ENCODE measurements around the gene CEACAM3.

Gene CEACAM3

DNA sequence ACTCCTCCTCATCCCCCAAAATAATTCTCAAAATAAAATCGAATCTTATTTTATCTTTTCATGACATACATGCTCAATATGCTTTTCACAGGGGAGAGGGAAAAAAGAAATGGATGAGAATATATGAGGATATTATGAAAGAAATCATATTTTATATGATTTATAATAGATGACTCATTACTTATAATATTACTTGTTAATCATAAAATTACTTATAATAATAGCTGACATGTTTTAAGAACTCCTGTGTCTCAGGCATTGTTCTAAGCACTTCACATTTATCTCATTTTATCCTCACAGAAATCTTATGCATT is 3.0 kb upstream of the CEACAM3 start:
- DNase-seq, result no peak

- DNase-seq, result peak; percentile 49
Measured at GRCh38 chr19:41795031-41795461, 1.3 kb upstream of the CEACAM3 start.

DNA sequence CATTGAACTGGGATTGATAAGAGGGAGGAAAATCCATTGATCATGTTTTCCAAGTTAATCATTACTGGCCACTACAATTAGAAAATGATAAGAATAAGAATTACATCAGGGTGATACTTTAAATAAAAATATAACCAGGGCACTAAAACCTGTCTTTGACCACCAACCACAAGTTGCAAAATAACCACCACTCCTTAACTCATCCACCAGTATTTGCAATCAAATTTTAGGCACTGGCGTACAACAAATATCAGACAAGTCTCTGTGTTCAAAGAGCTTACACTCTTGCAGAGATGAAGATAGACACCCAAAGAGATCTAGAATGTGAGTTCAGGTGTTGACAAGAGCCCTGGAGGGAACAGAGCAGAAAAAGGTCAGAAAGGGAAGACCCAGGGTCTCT is 514 bp downstream of the CEACAM3 start:
- no peak for DNase-seq

- no peak for DNase-seq
Measured at GRCh38 chr19:41799444-41800000, 3.1 kb downstream of the CEACAM3 start.

GRCh38 chr19:41801031-41801430 is 4.6 kb downstream of the CEACAM3 start:
- no peak for DNase-seq

GRCh38 chr19:41801792-41802211 is 5.4 kb downstream of the CEACAM3 start:
- DNase-seq, result no peak

GRCh38 chr19:41802770-41803169 is 6.4 kb downstream of the CEACAM3 start:
- DNase-seq, result no peak

GRCh38 chr19:41804336-41804735 is 7.9 kb downstream of the CEACAM3 start:
- no peak for DNase-seq

GRCh38 chr19:41807176-41807575 is 10.8 kb downstream of the CEACAM3 start:
- no peak for DNase-seq

- DNase-seq, result no peak
Measured at GRCh38 chr19:41808663-41809566, 12.5 kb downstream of the CEACAM3 start.

DNA sequence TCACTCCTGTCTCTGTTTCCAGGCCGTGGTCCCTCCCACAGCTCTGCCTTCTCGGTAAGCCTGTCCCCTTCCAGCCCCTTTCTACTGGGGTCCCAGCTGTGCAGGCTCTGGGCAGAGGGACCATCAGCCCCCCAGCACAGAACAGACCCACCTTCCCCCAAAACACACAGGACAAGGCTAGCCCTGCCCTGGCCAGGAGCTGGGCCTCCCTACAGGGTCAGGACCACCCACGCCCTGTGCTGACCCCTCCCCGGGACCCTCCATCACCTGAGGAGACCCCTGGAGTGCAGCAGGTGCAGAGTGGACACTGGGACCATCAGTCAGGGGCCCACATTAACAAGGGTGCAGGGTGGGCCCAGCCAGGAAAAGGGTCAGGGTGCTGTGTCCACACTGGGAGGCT is 13.9 kb downstream of the CEACAM3 start:
- no peak for DNase-seq

- no peak for DNase-seq
Measured at GRCh38 chr19:41811036-41811435, 14.6 kb downstream of the CEACAM3 start.

- no peak for DNase-seq
Measured at GRCh38 chr19:41811981-41812380, 15.6 kb downstream of the CEACAM3 start.

- DNase-seq, result no peak
Measured at GRCh38 chr19:41813911-41814310, 17.5 kb downstream of the CEACAM3 start.

GRCh38 chr19:41815301-41815700 is 18.9 kb downstream of the CEACAM3 start:
- no peak for DNase-seq

GRCh38 chr19:41816761-41817160 is 20.4 kb downstream of the CEACAM3 start:
- DNase-seq, result no peak

DNA sequence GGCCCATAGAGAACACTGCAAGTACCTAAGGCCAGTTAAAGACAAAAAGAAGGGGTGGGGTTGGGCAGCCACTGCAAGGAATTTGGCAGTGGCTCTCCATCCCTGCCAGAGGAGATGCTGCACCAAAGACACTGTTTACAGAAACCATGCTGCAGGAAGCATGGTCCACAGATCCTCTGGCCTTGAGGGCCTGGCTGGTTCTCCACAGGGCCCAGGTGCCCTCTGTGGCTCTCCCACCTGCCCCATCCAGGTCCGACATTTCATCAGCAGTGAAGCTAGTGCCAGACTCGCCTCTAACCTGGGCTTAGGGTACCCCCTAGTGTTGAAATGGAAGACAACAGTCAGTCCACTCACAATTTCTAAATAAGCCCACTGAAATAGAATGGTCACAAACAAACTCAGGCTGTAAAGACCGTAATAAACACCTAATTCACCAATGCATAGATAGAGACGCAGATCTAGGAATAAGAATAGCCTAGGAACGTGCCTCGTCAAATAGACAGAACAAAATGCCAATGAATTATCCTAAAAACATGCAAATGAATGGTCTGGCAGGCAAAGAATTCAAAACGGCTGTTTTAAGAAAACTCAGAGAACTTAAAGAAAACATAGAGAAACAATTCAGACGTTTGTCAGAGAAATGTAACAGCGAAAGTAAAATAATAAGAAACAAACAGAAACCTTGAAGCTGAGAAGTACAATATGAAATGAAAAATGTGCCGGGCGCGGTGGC is 24.8 kb downstream of the CEACAM3 start:
- peak; percentile 34 for DNase-seq

GRCh38 chr19:41837981-41838708 is 41.8 kb downstream of the CEACAM3 start:
- no peak for DNase-seq

GRCh38 chr19:41839211-41839610 is 42.8 kb downstream of the CEACAM3 start:
- DNase-seq, result no peak

- DNase-seq, result no peak
Measured at GRCh38 chr19:41843371-41843770, 47.0 kb downstream of the CEACAM3 start.

- no peak for DNase-seq
Measured at GRCh38 chr19:41844601-41845000, 48.2 kb downstream of the CEACAM3 start, which contains the start of gene LYPD4. LYPD4 (minus strand) TSS chr19:41844683; CDS start chr19:41839285, 5,398 bp downstream.

- no peak for DNase-seq
Measured at GRCh38 chr19:41845001-41845050, 48.4 kb downstream of the CEACAM3 start, which contains the start of gene DMRTC2. DMRTC2 (plus strand) TSS chr19:41845042; CDS start chr19:41847429, 2,387 bp downstream.

DNA sequence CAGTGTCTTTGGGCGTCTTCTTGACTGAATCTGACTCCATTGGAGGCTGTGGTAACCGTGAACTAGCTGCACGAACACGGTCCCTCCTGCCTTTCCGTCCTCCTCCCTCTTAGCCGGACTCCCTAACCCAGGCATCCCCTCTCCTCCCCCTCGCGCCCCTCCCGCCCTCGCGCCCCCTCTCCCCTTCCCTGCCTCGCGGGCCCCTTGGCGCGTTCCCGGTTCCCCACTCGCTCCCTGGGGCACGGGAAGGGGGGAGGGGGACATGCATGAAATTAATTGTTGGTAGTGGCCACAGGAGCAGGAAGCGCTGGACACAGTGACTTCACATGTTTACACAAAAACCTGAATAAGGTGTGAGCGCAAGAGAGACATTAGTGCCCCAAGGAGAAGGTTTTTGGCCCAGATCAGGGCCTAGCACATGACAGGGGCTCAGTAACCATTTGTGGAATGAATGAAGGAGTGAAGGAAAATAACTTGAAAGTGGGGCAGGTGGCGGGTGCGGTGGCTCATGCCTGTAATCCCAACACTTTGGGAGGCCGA is 48.7 kb downstream of the CEACAM3 start:
- DNase-seq, result no peak
